ENCODE measurements around the gene TP53I13. TPM values are rescaled to one million over a fixed set of nuclear protein-coding genes. Genes with fewer than 3 reads are reported as not detected.

The TP53I13 gene
- total RNA-seq, 1 experiment from 2014 or later = 33.3 TPM

DNA sequence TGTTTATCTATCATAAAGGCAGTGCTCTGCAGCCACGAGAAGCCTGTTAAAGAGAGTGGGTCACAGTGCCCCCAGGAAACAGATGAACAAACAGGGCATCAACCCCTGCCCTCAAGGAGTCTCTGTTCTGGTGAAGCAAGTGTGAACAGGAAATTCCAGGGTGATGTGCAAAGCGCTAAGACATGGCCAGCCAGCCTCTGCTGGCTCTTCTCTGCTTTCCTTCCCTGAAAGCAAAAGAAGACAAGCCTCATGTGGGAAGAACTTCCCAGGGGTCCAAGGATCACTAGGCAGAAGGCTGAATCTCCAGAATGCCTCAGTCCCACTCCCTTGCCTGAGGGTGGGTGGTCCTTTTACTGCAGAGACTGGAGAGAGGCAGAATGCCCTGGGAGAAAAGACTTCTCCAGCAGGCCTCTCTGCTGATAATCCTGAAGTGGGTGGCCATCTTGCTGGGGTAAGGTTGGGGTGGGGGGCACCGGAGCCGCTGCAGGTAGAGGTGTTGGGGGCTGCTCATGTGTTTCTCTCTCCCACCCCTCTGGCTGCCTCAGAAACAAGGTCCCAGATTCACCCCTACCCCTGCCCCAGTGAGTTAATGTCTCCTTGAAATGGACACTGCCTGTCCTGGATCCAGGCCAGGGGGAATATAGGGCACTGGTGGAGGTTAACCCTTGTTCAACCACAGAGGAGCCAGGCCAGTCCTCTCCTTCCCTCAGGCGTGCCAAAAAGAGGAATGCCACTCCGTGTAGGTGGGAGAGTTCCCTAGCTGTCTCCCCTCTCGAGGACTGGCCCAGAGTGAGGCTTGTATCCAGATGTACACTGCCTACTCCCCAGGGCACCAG, 26.8 kb downstream of the TP53I13 start:
- no peak overlapping the region for H3K9ac ChIP-seq (ENCODE audit: low read length)
- CTCF ChIA-PET = no interaction called here
- H3K27ac ChIP-seq (ENCODE audit: low read depth, low read length) = no peak overlapping the region
- DNase-seq (ENCODE audit: low read depth, low spot score) = no peak
- TF ChIP-seq TCF7L2 (IDR thresholded peaks at IDR 0.05; ENCODE audit: borderline replicate concordance, extremely low read depth, insufficient read depth, insufficient read length) (no peak), EGR1 (IDR thresholded peaks at IDR 0.05; ENCODE audit: low read depth) (no peak), CEBPB (IDR thresholded peaks at IDR 0.05; ENCODE audit: low read depth) (no peak), POLR2AphosphoS5 (IDR thresholded peaks at IDR 0.05; ENCODE audit: low read depth, low read length) (no peak), JUND (IDR thresholded peaks at IDR 0.05) (no peak), ATF3 (IDR thresholded peaks at IDR 0.05) (no peak), RAD21 (IDR thresholded peaks at IDR 0.05; ENCODE audit: low read depth) (no peak)
- no peaks in the 10 kb centered on the region for H4K20me1 ChIP-seq (ENCODE audit: insufficient read depth)
- ATAC-seq = no peak
- no peaks in the 10 kb centered on the region for H3K36me3 ChIP-seq (ENCODE audit: control insufficient read depth in 1 of 2, insufficient read depth in 2 of 2, low read length in 2 of 2)
- H3K9me3 ChIP-seq (ENCODE audit: control insufficient read depth in 1 of 2, insufficient read depth in 1 of 2, low read depth in 1 of 2, low read length in 2 of 2) = no peaks in the 10 kb centered on the region
- peak overlapping the region in 1 of 2 experiments; percentile 68; a peak in 1 of 4 replicates for H3K4me3 ChIP-seq (replicated peaks in 1 of 2; ENCODE audit: low read depth in 1 of 2, low read length in 2 of 2)
- H3K4me1 ChIP-seq (ENCODE audit: control insufficient read depth in 1 of 2, insufficient read depth in 2 of 2, low read length in 2 of 2) = peaks cover 28 to 50% of the 10 kb centered on the region in 2 experiments
- BruUV-seq (replicated peaks) = no TSS peak
- POLR2A ChIA-PET = no interaction called here
- RAD21 ChIA-PET (ENCODE audit: low non-redundant PET in 1 of 2, low total read pairs in 2 of 2, uncharacterized antibody in 2 of 2, unreplicated experiment in 2 of 2) = no interaction called here
- H2AFZ ChIP-seq (ENCODE audit: low read depth, low read length, poor library complexity, severe bottlenecking) = no peak overlapping the region
- intact Hi-C loops (cut with micrococcal nuclease) = loop anchor here (10.0 kb wide), 1 partner anchor 451 kb away; no protein-coding TSS in a partner anchor
- no peaks in the 10 kb centered on the region for H3K9me2 ChIP-seq (ENCODE audit: insufficient read depth)
- H3K79me2 ChIP-seq (ENCODE audit: insufficient read depth, low read length) = peaks cover 47% of the 10 kb centered on the region
- no peaks in the 10 kb centered on the region for H3K27me3 ChIP-seq (ENCODE audit: insufficient read depth, low read length)
- peak overlapping the region; percentile 82 for H3K4me2 ChIP-seq (ENCODE audit: low read length)

GRCh38 chr17:29595943-29596774, 27.7 kb downstream of the TP53I13 start:
- BruUV-seq (replicated peaks) = no TSS peak
- Histone ChIP-seq H3K4me2 (ENCODE audit: low read length) (no peak overlapping the region), H3K4me3 (replicated peaks in 1 of 2; ENCODE audit: low read depth in 1 of 2, low read length in 2 of 2) (no peak overlapping the region), H3K27me3 (ENCODE audit: insufficient read depth, low read length) (no peaks in the 10 kb centered on the region), H3K27ac (ENCODE audit: low read depth, low read length) (no peak overlapping the region), H3K9ac (ENCODE audit: low read length) (no peak overlapping the region), H4K20me1 (ENCODE audit: insufficient read depth) (no peaks in the 10 kb centered on the region), H3K9me3 (ENCODE audit: control insufficient read depth in 1 of 2, insufficient read depth in 1 of 2, low read depth in 1 of 2, low read length in 2 of 2) (no peaks in the 10 kb centered on the region), H3K36me3 (ENCODE audit: control insufficient read depth in 1 of 2, insufficient read depth in 2 of 2, low read length in 2 of 2) (no peaks in the 10 kb centered on the region), H3K4me1 (ENCODE audit: control insufficient read depth in 1 of 2, insufficient read depth in 2 of 2, low read length in 2 of 2) (peaks cover 24 to 41% of the 10 kb centered on the region in 2 experiments), H3K9me2 (ENCODE audit: insufficient read depth) (no peaks in the 10 kb centered on the region), H3K79me2 (ENCODE audit: insufficient read depth, low read length) (peaks cover 52% of the 10 kb centered on the region), H2AFZ (ENCODE audit: low read depth, low read length, poor library complexity, severe bottlenecking) (no peak overlapping the region)
- DNase-seq (ENCODE audit: low read depth, low spot score) (no peak), ATAC-seq (no peak)
- POLR2A ChIA-PET = no interaction called here
- CTCF ChIA-PET = no interaction called here
- RAD21 ChIA-PET (ENCODE audit: low non-redundant PET in 1 of 2, low total read pairs in 2 of 2, uncharacterized antibody in 2 of 2, unreplicated experiment in 2 of 2) = no interaction called here
- intact Hi-C loops (cut with micrococcal nuclease) = loop anchor here (10.0 kb wide), 1 partner anchor 451 kb away; no protein-coding TSS in a partner anchor
- TF ChIP-seq RAD21 (IDR thresholded peaks at IDR 0.05; ENCODE audit: low read depth) = no peak
- no peak for TF ChIP-seq CBX3 (IDR thresholded peaks at IDR 0.05; ENCODE audit: low read depth)
- no peak for TF ChIP-seq SRF (IDR thresholded peaks at IDR 0.05; ENCODE audit: low read depth)
- TF ChIP-seq SP1 (IDR thresholded peaks at IDR 0.05; ENCODE audit: low read depth) = no peak
- no peak for TF ChIP-seq EZH2phosphoT487 (IDR thresholded peaks at IDR 0.05; ENCODE audit: borderline replicate concordance)
- TF ChIP-seq ZFX (IDR thresholded peaks at IDR 0.05) = no peak
- TF ChIP-seq SIN3A (IDR thresholded peaks at IDR 0.05; ENCODE audit: low read depth) = no peak
- no peak for TF ChIP-seq POLR2AphosphoS5 (IDR thresholded peaks at IDR 0.05; ENCODE audit: low read depth, low read length)
- no peak for TF ChIP-seq MAX (IDR thresholded peaks at IDR 0.05)
- no peak for TF ChIP-seq EGR1 (IDR thresholded peaks at IDR 0.05; ENCODE audit: low read depth)
- TF ChIP-seq ATF3 (IDR thresholded peaks at IDR 0.05) = no peak

All from HCT116 (cell line).